ENCODE data around the gene RALGDS.

Gene RALGDS

DNA sequence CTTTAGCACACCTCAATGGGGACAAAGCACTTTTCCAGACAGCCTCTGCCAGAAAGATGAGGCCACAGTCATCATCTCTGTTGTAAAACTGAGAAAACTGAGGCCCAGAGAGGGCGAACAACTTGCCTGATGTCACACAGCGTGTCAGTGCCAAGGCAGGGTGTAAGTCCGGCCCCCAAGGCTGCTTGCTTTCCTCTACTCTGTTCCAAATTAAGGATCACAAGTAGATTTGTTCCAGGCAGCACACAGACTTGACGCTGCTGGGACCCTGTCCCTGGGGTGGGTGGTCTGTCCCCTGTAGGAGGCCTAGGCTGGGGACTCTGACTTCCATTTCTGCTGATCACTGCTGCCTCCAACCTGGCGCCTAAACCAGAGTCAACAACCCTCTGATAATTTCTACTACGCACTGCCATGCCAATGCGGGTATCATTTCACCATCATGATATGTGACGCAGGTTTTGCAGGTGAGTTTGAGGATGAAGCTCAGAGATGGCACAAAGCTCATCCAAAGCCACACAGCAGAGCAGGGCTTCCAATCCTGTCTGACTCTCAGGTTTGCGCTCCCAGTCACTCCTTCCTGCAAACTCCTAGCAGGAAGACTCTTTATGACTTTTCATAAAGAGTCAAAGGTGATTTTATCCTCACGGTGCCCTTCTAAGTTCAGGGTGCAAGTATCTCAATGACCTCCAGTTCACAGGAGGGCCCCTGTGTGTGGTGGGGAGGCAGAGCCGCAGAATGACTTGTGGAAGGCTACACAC lies 13.5 kb upstream of the RALGDS start:
- no peak for DNase-seq (ENCODE audit: low read depth)

- DNase-seq (ENCODE audit: low read depth): peak; percentile 77
Observed at GRCh38 chr9:133133681-133134387, 12.8 kb upstream of the RALGDS start.

GRCh38 chr9:133132174-133132573 lies 11.1 kb upstream of the RALGDS start:
- no peak for DNase-seq (ENCODE audit: low read depth)

GRCh38 chr9:133131506-133131905 lies 10.5 kb upstream of the RALGDS start:
- DNase-seq (ENCODE audit: low read depth): no peak

DNA sequence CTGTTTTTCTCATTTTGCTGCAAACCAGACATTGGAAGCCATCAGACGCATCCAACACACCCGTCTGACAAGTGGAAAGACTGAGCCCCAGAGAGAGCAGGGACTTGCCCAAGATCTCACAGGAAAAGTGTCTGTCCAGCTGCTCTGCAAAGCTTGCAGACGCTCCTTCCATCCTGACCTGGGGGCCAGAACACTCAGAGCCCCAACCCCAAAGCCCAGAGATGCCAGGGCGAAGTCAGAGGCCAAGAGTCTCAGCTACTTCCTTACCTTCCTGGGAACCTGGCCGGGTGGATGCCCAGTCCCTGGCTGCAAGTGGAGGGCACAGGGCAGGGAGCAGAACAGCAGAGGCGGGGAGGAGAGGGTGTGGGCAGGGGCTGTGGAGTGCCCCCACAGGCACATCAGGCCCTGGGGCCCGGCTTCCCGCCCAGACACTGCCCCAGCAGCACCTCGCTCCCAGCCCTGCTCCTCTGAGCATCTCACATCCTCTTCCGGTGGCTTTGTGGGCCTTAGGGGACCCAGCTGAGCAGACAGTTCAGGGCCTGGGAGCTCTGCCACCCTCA lies 9.7 kb upstream of the RALGDS start:
- no peak for DNase-seq (ENCODE audit: low read depth)

GRCh38 chr9:133129001-133129795 lies 8.2 kb upstream of the RALGDS start:
- DNase-seq (ENCODE audit: low read depth): no peak

GRCh38 chr9:133128152-133128551 lies 7.1 kb upstream of the RALGDS start:
- DNase-seq (ENCODE audit: low read depth): no peak

- no peak for DNase-seq (ENCODE audit: low read depth)
Observed at GRCh38 chr9:133127340-133127981, 6.4 kb upstream of the RALGDS start.

DNA sequence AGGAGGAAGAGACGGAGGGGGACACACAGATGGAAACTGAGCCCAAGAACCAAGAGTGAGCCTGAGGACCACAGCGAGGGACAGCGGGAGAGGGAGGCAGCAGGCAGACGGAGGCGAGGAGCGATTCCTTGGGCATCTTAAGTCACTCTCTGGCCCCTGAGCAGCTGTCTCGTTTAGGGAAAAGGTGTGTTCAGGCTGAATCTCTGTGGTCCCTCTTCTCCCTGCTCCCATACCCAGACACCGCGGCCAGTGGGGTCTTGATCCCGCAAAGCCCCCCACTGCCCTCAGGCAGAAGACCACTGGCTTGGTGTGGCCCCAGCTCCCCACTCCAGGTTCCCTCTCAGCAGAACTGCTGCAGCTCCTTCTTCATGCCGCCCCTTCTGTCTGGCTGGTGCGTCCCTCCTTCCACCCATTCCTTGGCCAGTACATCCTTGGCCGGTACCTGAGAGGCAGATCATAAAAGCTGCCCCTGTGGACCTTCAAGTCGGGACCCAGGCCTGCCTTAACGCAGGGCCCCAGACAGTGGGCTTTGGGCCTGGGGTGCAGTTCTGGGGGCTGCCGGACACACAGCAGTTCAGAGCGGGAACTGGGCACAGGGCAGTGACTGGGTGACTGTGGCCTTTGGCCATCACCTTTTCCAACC lies 5.8 kb upstream of the RALGDS start:
- DNase-seq (ENCODE audit: low read depth): no peak

DNA sequence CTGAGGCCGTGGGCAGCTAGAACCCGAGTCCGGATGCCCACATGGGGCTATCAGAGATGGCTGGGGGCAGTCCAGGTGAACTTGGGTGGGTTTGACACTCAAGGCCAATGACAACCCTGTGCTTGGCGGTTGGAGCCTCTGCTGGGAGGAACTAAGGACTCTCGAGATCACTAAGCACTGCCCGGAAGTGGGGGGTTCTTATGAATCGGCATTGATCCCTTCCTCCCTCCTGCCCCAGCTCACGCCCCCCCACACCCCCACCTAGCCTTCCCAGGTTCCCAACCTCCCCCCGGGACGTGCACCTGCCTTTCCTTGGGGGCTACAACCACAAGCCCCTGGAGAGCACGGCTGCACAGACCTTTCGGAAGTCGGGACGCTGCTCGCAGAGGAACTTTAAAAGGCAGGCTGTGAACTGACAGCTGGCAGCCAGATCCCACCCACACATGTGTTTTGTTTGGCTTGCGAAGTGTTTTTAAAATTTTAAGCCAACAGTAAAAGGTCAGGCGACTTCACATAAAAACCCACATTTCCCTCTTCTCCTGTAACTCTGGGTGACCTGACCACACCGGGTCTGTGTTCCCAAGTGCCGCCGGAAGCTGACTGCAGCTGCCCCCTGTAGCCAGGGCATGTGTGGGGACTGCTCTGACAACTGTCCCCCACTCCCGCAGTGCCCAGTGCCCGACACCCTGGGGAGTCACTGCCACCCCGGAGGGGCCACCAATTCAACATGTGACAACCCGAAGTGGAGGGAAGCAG lies 5.1 kb upstream of the RALGDS start:
- DNase-seq (ENCODE audit: low read depth): no peak

- DNase-seq (ENCODE audit: low read depth): no peak
Observed at GRCh38 chr9:133124907-133125275, 3.9 kb upstream of the RALGDS start.

DNA sequence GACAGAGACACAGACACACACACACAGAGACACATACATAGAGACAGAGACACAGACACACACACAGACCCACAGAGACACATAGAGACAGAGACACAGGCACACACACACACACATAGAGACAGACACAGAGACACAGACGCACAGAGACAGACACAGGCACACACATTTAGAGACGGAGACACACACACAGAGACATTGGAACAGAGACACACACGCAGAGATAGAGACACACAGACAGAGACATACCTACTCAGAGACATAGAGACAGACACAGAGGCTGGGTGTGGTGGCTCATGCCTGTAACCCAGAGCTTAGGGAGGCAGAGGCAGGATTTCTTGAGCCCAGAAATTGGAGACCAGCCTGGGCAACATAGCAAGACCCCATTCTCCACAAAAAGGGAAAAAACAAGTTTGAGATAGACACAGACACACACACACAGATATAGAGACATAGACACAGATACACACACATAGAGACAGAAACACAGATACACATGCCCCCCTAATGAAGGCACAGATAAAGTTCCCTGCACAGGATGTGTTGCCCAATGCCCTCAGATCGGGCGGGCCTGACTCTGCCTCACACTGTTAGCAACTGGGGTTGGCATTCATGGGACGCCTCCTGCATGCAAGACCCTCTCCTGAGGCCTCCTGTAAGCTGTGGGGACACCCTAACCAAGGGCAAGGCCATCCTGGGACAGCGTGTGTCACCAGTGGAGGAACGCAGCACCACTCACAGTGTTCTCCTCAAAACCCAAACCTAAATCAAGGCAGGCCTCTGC lies 3.3 kb upstream of the RALGDS start:
- no peak for DNase-seq (ENCODE audit: low read depth)

DNA sequence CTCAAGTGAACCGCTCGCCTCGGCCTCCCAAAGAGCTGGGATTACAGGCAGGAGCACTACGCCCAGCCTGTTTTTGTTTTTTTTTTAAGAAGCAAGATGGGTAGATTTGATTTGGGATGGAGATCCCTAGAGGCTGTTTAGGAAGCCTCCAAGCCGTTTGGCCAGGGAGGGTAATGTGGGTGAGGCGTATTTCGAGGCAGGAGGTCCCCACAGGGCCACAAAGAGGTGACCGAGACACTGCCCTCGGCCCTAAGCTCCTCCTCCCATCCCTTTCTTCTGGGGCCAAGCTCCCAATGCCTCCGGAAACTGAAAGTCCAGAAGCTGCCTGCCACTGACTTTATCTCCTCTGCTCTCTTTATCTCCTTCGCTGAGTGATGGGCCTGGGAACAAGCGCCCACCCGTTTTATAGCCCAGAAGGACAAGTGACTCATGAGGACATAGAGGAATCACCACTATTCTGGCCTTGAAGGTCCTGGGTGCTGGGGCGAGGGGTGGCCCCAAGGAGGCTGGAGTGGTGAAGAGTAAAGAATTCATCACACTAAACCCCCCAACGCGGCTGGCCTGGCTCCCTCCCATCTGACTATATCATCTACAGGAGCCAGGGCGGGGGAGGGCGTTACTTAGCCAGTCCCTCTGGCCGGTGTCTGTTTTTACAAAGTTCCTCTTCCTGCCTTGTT lies 2.0 kb upstream of the RALGDS start:
- DNase-seq (ENCODE audit: low read depth): no peak

GRCh38 chr9:133122605-133122934 lies 1.5 kb upstream of the RALGDS start:
- DNase-seq (ENCODE audit: low read depth): no peak

DNA sequence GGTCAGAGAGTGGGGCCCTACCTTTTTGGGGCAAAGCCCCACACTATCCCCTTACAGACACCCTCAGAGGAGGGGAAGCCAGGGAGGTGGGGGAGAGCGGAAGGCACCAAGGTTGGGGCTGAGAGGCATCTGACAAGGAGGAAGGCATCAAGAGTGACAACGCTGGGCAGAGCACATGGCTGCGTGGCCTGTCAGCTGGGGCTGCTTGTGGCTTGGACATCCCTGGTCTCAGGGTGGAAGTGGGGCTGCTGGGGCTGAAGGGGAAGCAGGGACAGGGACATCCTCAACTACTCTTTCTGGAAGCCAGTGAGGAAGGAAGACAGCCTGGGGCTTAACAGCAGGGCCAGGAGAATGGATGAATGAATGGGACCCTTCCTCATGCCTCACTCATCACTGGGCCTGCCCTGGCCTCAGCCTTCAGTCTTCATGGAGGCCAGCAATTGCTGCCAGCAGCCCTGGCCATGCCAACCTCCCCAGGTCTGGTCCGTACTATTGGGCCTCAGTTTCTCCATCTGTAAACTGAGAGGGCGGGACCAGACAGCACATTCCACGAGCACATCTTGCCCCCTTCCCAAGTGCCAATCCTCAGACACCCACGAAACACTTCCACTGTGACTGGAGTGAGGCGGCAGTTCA lies 993 bp upstream of the RALGDS start:
- DNase-seq (ENCODE audit: low read depth): no peak

- DNase-seq (ENCODE audit: low read depth): no peak
Observed at GRCh38 chr9:133120501-133121197, 391 bp downstream of the RALGDS start.

DNA sequence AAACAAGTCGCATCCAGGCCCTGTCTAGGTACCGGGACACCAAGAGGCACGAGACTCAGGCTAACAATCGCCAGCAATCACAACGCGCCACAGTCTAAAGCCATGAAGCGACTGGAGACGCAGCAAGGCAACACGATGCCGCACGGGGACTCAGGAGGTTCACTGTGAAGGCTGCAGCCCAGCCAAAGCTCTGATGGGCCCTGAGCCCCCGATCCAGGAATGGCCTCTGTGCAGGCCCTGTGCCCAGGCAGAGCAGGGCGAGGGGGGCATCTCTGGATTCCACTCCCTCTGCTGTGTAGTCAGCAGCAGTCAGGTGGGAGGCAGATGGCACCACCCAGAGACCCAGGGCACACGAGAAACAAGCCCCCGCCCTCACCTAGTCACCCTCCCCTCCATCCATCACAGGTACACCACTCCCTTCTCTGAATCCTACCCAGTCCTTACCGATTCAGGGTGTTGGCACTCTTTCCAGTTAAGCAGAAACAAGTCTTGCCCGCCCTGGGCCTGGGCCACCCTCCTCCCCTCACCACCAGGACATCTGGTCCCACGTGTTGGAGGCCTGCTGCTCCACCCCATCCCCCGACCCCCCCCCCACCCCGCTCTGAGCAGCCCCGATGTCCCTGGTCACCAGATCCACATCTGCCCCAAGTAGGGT lies 1.1 kb downstream of the RALGDS start:
- DNase-seq (ENCODE audit: low read depth): no peak
